Activated CD4-positive, alpha-beta T cell treated with anti-CD3 and anti-CD28 coated beads for 36 hours (primary cell): ENCODE measurements around the gene TEX10. TPM values are rescaled to one million over a fixed set of nuclear protein-coding genes. Genes with fewer than 3 reads are reported as not detected.
"Not testable (repeated sequence)": the region's sequence is repeated elsewhere in the genome, so short reads cannot be mapped to it uniquely, and the experiment has no call there.

Experiments
- ATAC-seq: fragments of 200-7000 bp; cut with Tn5 transposase; one replicate; pipeline ENCODE4 v1.10.0; 2021; ENCODE audit warnings: mild to moderate bottlenecking, moderate library complexity
- CTCF ChIA-PET: fragments of 350-600 bp; sonication (Branson Sonifier 250); formaldehyde crosslinking; loops from one replicate; lab custom pipeline; 2021; ENCODE audit warnings: antibody characterized with exemption; lab: Charles Lee
- POLR2A ChIA-PET: fragments of 350-600 bp; sonication (Branson Sonifier 250); formaldehyde crosslinking; loops from one replicate; lab custom pipeline; 2021; ENCODE audit warnings: antibody characterized with exemption, inconsistent platforms; lab: Charles Lee
- DNase-seq: peaks from one replicate; pipeline ENCODE4 v3.0.0-alpha.2; 2020
- H3K27ac Mint-ChIP-seq: one replicate; pipeline ENCODE4 v1.8.0; 2021; ENCODE audit warnings: mixed read lengths
- H3K27me3 Mint-ChIP-seq: one replicate; pipeline ENCODE4 v1.8.0; 2021; ENCODE audit warnings: mixed read lengths
- H3K36me3 Mint-ChIP-seq: one replicate; pipeline ENCODE4 v1.8.0; 2021; ENCODE audit warnings: low read depth, mixed read lengths
- H3K4me1 Mint-ChIP-seq: one replicate; pipeline ENCODE4 v1.8.0; 2021; ENCODE audit warnings: mixed read lengths
- H3K4me3 Mint-ChIP-seq: one replicate; pipeline ENCODE4 v1.8.0; 2021; ENCODE audit warnings: mild to moderate bottlenecking, moderate library complexity, mixed read lengths
- H3K9me3 Mint-ChIP-seq: one replicate; pipeline ENCODE4 v1.8.0; 2021; ENCODE audit warnings: low read depth, mixed read lengths
- intact Hi-C, 2 experiments: fragments of 100-400 bp; cut with DNase I in 1 of 2; cut with micrococcal nuclease in 1 of 2; formaldehyde crosslinking; loops; one replicate each; pipeline versions ENCODE4 v1.14.2 to v1.15.1; 2022 to 2024; cut with DNase I, micrococcal nuclease
- total RNA-seq, 2 experiments: library from RNA; stranded (reverse); gene quantifications; one replicate each; pipeline ENCODE4 v1.2.3, GENCODE V29; 2021

Gene TEX10
- total RNA-seq, result 10 to 100 TPM; 24.8 to 27.5 TPM

- intact Hi-C loops, result loop anchor here (1.0 to 10.0 kb wide), 12 partner anchors 58 to 1182 kb away; partner anchors contain the start of genes MSANTD3 (in 2 of the 2), INVS (in 1 of the 2), MRPL50 (in 1 of the 2) and NR4A3 (in 1 of the 2)
- POLR2A ChIA-PET, result interaction anchor here (1.2 to 1.5 kb wide), 2 partner anchors 10 to 15 kb away, joined by 4 to 5 read pairs; no protein-coding TSS in a partner anchor
- peak within 1 kb of the TSS; percentile 95 for H3K4me3 Mint-ChIP-seq
- CTCF ChIA-PET, result interaction anchor here (1.9 kb wide), 1 partner anchor 85 kb away, joined by 8 read pairs; no protein-coding TSS in a partner anchor
- peaks cover 41% of the 10 kb centered on the region for H3K4me1 Mint-ChIP-seq
- H3K36me3 Mint-ChIP-seq, result peaks cover 15% of the 10 kb centered on the region
- H3K9me3 Mint-ChIP-seq, result peaks cover 6% of the 10 kb centered on the region
- H3K27me3 Mint-ChIP-seq, result no peaks in the 10 kb centered on the region
- DNase-seq (peak; percentile 93), ATAC-seq (peak; percentile 93)
- H3K27ac Mint-ChIP-seq, result peak within 1 kb of the TSS; percentile 91
Measured at GRCh38 chr9:100352727-100353505, at the start of gene TEX10. Gene TEX10, minus strand, starts transcription at chr9:100352942. Its CDS starts 3,579 bp downstream, at chr9:100349363.

- peaks cover 9% of the 10 kb centered on the region for H3K27me3 Mint-ChIP-seq
- no peak for ATAC-seq
- H3K4me3 Mint-ChIP-seq, result no peak overlapping the region
- H3K27ac Mint-ChIP-seq, result no peak overlapping the region
- H3K36me3 Mint-ChIP-seq, result no peaks in the 10 kb centered on the region
- no peaks in the 10 kb centered on the region for H3K4me1 Mint-ChIP-seq
- no peak for DNase-seq
- ChIA-PET POLR2A (no interaction called here), CTCF (no interaction called here)
- intact Hi-C loops, result no loop called here
- H3K9me3 Mint-ChIP-seq, result no peaks in the 10 kb centered on the region
Measured at GRCh38 chr9:100401042-100401441, 48.3 kb upstream of the TEX10 start.

- Mint-ChIP-seq H3K27ac (no peak overlapping the region), H3K4me3 (no peak overlapping the region), H3K9me3 (no peaks in the 10 kb centered on the region), H3K36me3 (peaks cover 3% of the 10 kb centered on the region), H3K4me1 (no peaks in the 10 kb centered on the region), H3K27me3 (peaks cover 4% of the 10 kb centered on the region)
- CTCF ChIA-PET, result interaction anchor here (0.5 to 0.6 kb wide), 2 partner anchors 204 to 303 kb away, joined by 4 to 5 read pairs; no protein-coding TSS in a partner anchor
- DNase-seq, result no peak
- POLR2A ChIA-PET, result no interaction called here
- intact Hi-C loops, result no loop called here
- no peak for ATAC-seq
Measured at GRCh38 chr9:100397529-100398266, 45.0 kb upstream of the TEX10 start.

GRCh38 chr9:100396769-100397168 is 44.0 kb upstream of the TEX10 start:
- intact Hi-C loops, result no loop called here
- Mint-ChIP-seq H3K27me3 (peaks cover 4% of the 10 kb centered on the region), H3K4me1 (no peaks in the 10 kb centered on the region), H3K36me3 (peaks cover 3% of the 10 kb centered on the region), H3K4me3 (no peak overlapping the region), H3K27ac (no peak overlapping the region), H3K9me3 (no peaks in the 10 kb centered on the region)
- DNase-seq (no peak), ATAC-seq (no peak)
- CTCF ChIA-PET, result no interaction called here
- POLR2A ChIA-PET, result no interaction called here

- ChIA-PET CTCF (no interaction called here), POLR2A (no interaction called here)
- Mint-ChIP-seq H3K9me3 (no peaks in the 10 kb centered on the region), H3K4me3 (no peak overlapping the region), H3K27ac (no peak overlapping the region), H3K36me3 (peaks cover 3% of the 10 kb centered on the region), H3K4me1 (no peaks in the 10 kb centered on the region), H3K27me3 (no peaks in the 10 kb centered on the region)
- intact Hi-C loops, result no loop called here
- no peak for DNase-seq
- no peak for ATAC-seq
Measured at GRCh38 chr9:100394816-100395215, 42.1 kb upstream of the TEX10 start.

- Mint-ChIP-seq H3K36me3 (peaks cover 3% of the 10 kb centered on the region), H3K9me3 (no peaks in the 10 kb centered on the region), H3K4me1 (no peaks in the 10 kb centered on the region), H3K4me3 (no peak overlapping the region), H3K27me3 (no peaks in the 10 kb centered on the region), H3K27ac (no peak overlapping the region)
- intact Hi-C loops, result no loop called here
- ATAC-seq, result no peak
- DNase-seq, result no peak
- POLR2A ChIA-PET, result no interaction called here
- CTCF ChIA-PET, result no interaction called here
Measured at GRCh38 chr9:100394032-100394695, 41.4 kb upstream of the TEX10 start.

GRCh38 chr9:100392989-100393388 is 40.2 kb upstream of the TEX10 start:
- H3K36me3 Mint-ChIP-seq, H3K4me1 Mint-ChIP-seq, CTCF ChIA-PET, H3K27ac Mint-ChIP-seq, intact Hi-C loops, POLR2A ChIA-PET, H3K27me3 Mint-ChIP-seq, H3K4me3 Mint-ChIP-seq, ATAC-seq, H3K9me3 Mint-ChIP-seq, DNase-seq: not testable (repeated sequence)

GRCh38 chr9:100379862-100380261 is 27.1 kb upstream of the TEX10 start:
- no peak for ATAC-seq
- intact Hi-C loops, result no loop called here

GRCh38 chr9:100377015-100377414 is 24.3 kb upstream of the TEX10 start:
- Mint-ChIP-seq H3K4me3 (no peak overlapping the region), H3K27me3 (no peaks in the 10 kb centered on the region), H3K9me3 (no peaks in the 10 kb centered on the region), H3K27ac (no peak overlapping the region), H3K36me3 (no peaks in the 10 kb centered on the region), H3K4me1 (no peaks in the 10 kb centered on the region)
- ATAC-seq (no peak), DNase-seq (no peak)
- CTCF ChIA-PET, result interaction anchor here (0.6 to 1.0 kb wide), 2 partner anchors 15 to 34 kb away, joined by 3 read pairs; no protein-coding TSS in a partner anchor
- intact Hi-C loops, result no loop called here
- POLR2A ChIA-PET, result interaction anchor here (0.7 kb wide), 1 partner anchor 9 kb away, joined by 3 read pairs; no protein-coding TSS in a partner anchor

More at GRCh38 chr9:100379862-100380261, 27.1 kb upstream of the TEX10 start:
- Mint-ChIP-seq H3K9me3 (peaks cover 5% of the 10 kb centered on the region), H3K27ac (no peak overlapping the region), H3K4me3 (no peak overlapping the region), H3K4me1 (no peaks in the 10 kb centered on the region), H3K27me3 (no peaks in the 10 kb centered on the region), H3K36me3 (no peaks in the 10 kb centered on the region)
- ChIA-PET CTCF (interaction anchor here (1.0 kb wide), 1 partner anchor 9 kb away, joined by 4 read pairs; no protein-coding TSS in a partner anchor), POLR2A (interaction anchor here (0.6 kb wide), 1 partner anchor 156 kb away, joined by 3 read pairs; no protein-coding TSS in a partner anchor)
- DNase-seq, result no peak

- H3K36me3 Mint-ChIP-seq, result no peaks in the 10 kb centered on the region
- no peak overlapping the region for H3K4me3 Mint-ChIP-seq
- POLR2A ChIA-PET, result no interaction called here
- no peak overlapping the region for H3K27ac Mint-ChIP-seq
- DNase-seq (no peak), ATAC-seq (no peak)
- intact Hi-C loops, result no loop called here
- CTCF ChIA-PET, result interaction anchor here (0.6 to 0.7 kb wide), 2 partner anchors 291 to 1195 kb away, joined by 3 read pairs; no protein-coding TSS in a partner anchor
- no peaks in the 10 kb centered on the region for H3K27me3 Mint-ChIP-seq
- H3K4me1 Mint-ChIP-seq, result no peaks in the 10 kb centered on the region
- no peaks in the 10 kb centered on the region for H3K9me3 Mint-ChIP-seq
Measured at GRCh38 chr9:100375658-100376057, 22.9 kb upstream of the TEX10 start.

GRCh38 chr9:100372648-100373047 is 19.9 kb upstream of the TEX10 start:
- no peak overlapping the region for H3K27ac Mint-ChIP-seq
- DNase-seq (no peak), ATAC-seq (no peak)
- peaks cover 3% of the 10 kb centered on the region for H3K36me3 Mint-ChIP-seq
- no peak overlapping the region for H3K4me3 Mint-ChIP-seq
- H3K27me3 Mint-ChIP-seq, result no peaks in the 10 kb centered on the region
- H3K9me3 Mint-ChIP-seq, result peaks cover 3% of the 10 kb centered on the region
- intact Hi-C loops, result no loop called here
- POLR2A ChIA-PET, result no interaction called here
- CTCF ChIA-PET, result no interaction called here
- no peaks in the 10 kb centered on the region for H3K4me1 Mint-ChIP-seq
